HG02840 (cell line): ENCODE measurements around the gene VPS16.

Experiments
- ATAC-seq: cut with Tn5 transposase; IDR thresholded peaks from one replicate; pipeline ENCODE4 v1.9.1; 2021; ENCODE audit warnings: mild to moderate bottlenecking, moderate library complexity, moderate number of reproducible peaks; ENCODE audit not compliant: unreplicated experiment, low FRiP score

VPS16 gene

GRCh38 chr20:2867081-2867864, 26.7 kb downstream of the VPS16 start:
- ATAC-seq = no peak

GRCh38 chr20:2869381-2869780, 28.8 kb downstream of the VPS16 start:
- no peak for ATAC-seq

GRCh38 chr20:2871111-2871465, 30.5 kb downstream of the VPS16 start:
- no peak for ATAC-seq

- ATAC-seq = no peak
Measured at GRCh38 chr20:2871661-2872458, 31.3 kb downstream of the VPS16 start.

GRCh38 chr20:2872459-2873009, 32.0 kb downstream of the VPS16 start:
- peak; percentile 8 for ATAC-seq

- ATAC-seq = peak; percentile 92
Measured at GRCh38 chr20:2873010-2873746, 32.6 kb downstream of the VPS16 start, which contains the start of gene PTPRA. Gene PTPRA, plus strand, starts transcription at chr20:2873481. Its CDS starts 90,797 bp downstream, at chr20:2964278.

- peak; percentile 43 for ATAC-seq
Measured at GRCh38 chr20:2873747-2874041, 33.1 kb downstream of the VPS16 start.

GRCh38 chr20:2874456-2874855, 33.9 kb downstream of the VPS16 start:
- no peak for ATAC-seq

- no peak for ATAC-seq
Measured at GRCh38 chr20:2875690-2876203, 35.2 kb downstream of the VPS16 start.

GRCh38 chr20:2878515-2878914, 38.0 kb downstream of the VPS16 start:
- no peak for ATAC-seq

- ATAC-seq = no peak
Measured at GRCh38 chr20:2879146-2879545, 38.6 kb downstream of the VPS16 start.

GRCh38 chr20:2880650-2881049, 40.1 kb downstream of the VPS16 start:
- ATAC-seq = no peak

- no peak for ATAC-seq
Measured at GRCh38 chr20:2883726-2884637, 43.4 kb downstream of the VPS16 start.

GRCh38 chr20:2887715-2888114, 47.2 kb downstream of the VPS16 start:
- ATAC-seq = no peak

GRCh38 chr20:2888224-2888955, 47.8 kb downstream of the VPS16 start:
- ATAC-seq = no peak

- ATAC-seq = no peak
Measured at GRCh38 chr20:2889209-2889608, 48.7 kb downstream of the VPS16 start.

- no peak for ATAC-seq
Measured at GRCh38 chr20:2889797-2890196, 49.3 kb downstream of the VPS16 start.

GRCh38 chr20:2890742-2891141, 50.2 kb downstream of the VPS16 start:
- ATAC-seq = no peak

GRCh38 chr20:2891343-2891742, 50.8 kb downstream of the VPS16 start:
- ATAC-seq = no peak
